GM12891 (cell line): Measurements from ENCODE around the gene HDGFL3.
"Not testable (repeated sequence)": the region's sequence is repeated elsewhere in the genome, so short reads cannot be mapped to it uniquely, and the experiment has no call there.

Source experiments
- DNase-seq: peaks from one replicate; pipeline ENCODE4 v3.0.0; 2011; ENCODE audit warnings: low spot score; ENCODE audit not compliant: insufficient read length
- FAIRE-seq: peaks from 2 replicates; lab custom pipeline; 2011; peaks lifted over from hg19 to GRCh38; lab: Jason Lieb, UNC
- PAX5 ChIP-seq: IDR thresholded peaks from 2 replicates; pipeline ENCODE4 v1.6.1; 2011; ENCODE audit warnings: low read length, moderate library complexity, mild to moderate bottlenecking; ENCODE audit not compliant: insufficient read depth, severe bottlenecking
- POLR2A ChIP-seq: IDR thresholded peaks from 2 replicates; pipeline ENCODE4 v1.6.1; 2011; ENCODE audit warnings: low read depth, low read length, control low read depth
- POLR2AphosphoS5 ChIP-seq: IDR thresholded peaks from 2 replicates; pipeline ENCODE4 v1.6.1; 2011; ENCODE audit warnings: low read depth, low read length, control low read depth
- POU2F2 ChIP-seq: IDR thresholded peaks from 2 replicates; pipeline ENCODE4 v1.6.1; 2011; ENCODE audit warnings: low read depth, mild to moderate bottlenecking, control low read depth, low read length, moderate library complexity
- SPI1 ChIP-seq: IDR thresholded peaks from 2 replicates; pipeline ENCODE4 v1.6.1; 2011; ENCODE audit warnings: low read depth, low read length, control low read depth
- TAF1 ChIP-seq: IDR thresholded peaks from 2 replicates; pipeline ENCODE4 v1.6.1; 2011; ENCODE audit warnings: low read depth, low read length, control low read depth

Gene HDGFL3

DNA sequence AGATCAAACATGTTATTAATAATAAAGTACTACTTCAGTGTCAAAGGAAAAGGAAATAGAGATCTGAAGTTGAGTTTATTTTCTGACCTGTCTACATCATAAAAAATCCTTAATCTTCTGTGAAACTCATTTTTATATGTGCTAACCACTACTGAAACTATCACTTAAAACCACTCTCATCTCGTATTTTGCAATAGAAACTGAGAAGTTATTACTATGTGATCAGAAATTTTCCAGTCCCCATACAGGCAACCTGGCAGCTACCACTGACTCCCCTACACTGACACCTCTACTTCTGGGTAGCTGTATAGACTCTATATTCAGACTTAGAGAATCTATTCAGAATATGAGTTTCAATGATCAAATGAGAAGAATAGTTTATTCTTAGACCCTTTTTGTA, 8.3 kb downstream of the HDGFL3 start:
- TF ChIP-seq POLR2A, result no peak
- TF ChIP-seq TAF1, result no peak
- no peak for TF ChIP-seq SPI1
- TF ChIP-seq PAX5, result no peak
- TF ChIP-seq POLR2AphosphoS5, result no peak
- TF ChIP-seq POU2F2, result no peak
- FAIRE-seq, result peak; percentile 77
- no peak for DNase-seq

DNA sequence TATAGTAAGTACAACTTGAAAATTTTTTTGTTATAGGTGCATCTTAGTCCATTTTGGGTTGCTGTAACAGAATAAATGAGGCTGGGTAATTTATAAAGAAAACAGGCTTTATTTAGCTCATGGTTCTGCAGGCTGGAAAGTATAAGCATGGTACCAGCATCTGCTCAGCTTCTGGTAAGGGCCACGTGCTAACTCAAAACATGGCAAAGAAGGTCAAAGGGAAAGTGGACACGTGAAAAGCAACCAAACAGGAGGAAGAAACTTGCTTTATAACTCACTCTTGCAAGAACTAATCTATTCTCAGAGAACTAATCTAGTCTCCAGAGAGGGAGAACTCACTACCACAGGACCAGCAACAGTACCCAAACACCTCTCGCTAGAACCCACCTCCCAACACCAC, 9.1 kb downstream of the HDGFL3 start:
- FAIRE-seq (peak; percentile 61), DNase-seq (no peak)
- TF ChIP-seq TAF1 (no peak), SPI1 (no peak), POLR2AphosphoS5 (no peak), PAX5 (no peak), POU2F2 (no peak), POLR2A (no peak)

DNA sequence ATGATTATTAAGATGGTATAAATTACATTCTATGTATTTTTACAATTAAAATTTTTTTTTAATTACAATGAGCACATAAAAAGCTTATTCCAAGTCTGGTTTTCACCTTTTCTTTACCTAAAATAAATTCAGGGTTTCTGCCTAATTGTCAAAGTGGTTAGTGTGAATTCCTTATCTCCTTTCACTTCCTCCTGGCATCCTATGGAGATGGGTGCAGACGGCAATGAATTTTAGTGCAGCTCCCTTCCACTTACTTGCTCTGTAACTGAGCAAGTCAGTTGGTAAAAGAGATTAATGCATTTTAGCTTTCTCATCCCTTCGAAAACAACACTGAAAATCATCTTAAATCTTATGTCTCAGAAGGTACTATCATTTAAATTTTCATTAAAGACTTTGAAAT, 13.1 kb downstream of the HDGFL3 start:
- FAIRE-seq (no peak), DNase-seq (no peak)
- TF ChIP-seq SPI1 (peak; percentile 68), PAX5 (no peak)

DNA sequence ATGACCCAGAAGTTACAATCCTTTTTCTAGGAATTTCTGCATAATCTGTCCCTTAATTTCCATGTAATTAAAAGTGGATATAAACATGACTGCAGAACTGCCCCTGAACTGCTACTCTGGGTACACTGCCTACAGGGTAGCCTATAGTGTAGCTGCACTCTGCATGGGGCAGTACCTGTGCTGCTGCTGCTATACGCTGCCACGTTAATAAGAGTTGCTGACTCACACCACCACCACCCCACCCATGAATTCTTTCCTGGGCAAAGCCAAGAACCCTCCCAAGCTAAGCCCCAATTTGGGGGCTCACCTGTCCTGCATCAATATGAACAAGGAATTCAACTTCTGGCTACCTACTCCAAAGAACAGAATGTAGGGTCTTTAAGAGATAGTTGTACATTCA, 13.9 kb downstream of the HDGFL3 start:
- DNase-seq, result no peak
- TF ChIP-seq POLR2A (no peak), TAF1 (no peak), SPI1 (no peak), POLR2AphosphoS5 (no peak), PAX5 (no peak), POU2F2 (no peak)
- no peak for FAIRE-seq

DNA sequence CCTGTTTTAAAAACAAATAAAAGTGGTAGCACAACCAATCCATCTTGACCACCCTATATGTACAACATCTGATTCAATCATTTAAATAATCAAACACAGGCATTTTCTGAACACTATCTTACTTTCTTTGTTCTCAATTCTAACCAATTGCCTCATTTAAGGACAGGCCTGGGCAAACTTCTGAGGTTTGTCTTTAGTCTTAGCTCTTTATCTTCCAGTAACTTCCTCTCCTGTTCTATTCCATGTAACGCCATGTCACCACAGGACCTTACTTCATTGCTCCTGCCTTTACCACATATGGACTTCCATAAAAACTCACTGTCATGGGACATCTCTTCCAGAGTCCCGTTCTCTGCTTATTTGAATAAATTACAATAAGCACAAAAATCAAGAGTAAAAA, 14.9 kb downstream of the HDGFL3 start:
- FAIRE-seq (peak; percentile 59), DNase-seq (no peak)
- TF ChIP-seq PAX5 (no peak), POU2F2 (no peak), TAF1 (no peak), POLR2AphosphoS5 (no peak), POLR2A (no peak), SPI1 (no peak)

DNA sequence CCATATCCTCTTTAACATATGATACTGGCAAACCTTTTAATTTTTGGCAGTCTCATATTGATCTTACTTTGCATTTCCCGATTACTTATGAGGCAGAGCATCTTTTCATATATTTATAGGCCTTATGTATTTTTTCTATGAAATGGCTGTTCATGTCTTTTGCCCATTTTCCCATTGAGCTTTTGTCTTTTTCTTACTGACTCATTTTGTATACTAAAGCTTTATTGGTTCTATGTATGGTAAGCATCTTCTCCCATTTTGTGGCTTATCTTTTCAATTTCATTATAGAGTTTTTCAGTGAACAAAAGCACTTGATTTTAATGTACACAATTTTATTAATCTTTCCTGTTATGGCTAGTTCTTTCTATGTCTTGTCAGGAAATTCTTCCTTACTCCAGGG, 17.2 kb downstream of the HDGFL3 start:
- DNase-seq (no peak), FAIRE-seq (no peak)
- no peak for TF ChIP-seq POLR2AphosphoS5
- no peak for TF ChIP-seq POLR2A
- no peak for TF ChIP-seq POU2F2

DNA sequence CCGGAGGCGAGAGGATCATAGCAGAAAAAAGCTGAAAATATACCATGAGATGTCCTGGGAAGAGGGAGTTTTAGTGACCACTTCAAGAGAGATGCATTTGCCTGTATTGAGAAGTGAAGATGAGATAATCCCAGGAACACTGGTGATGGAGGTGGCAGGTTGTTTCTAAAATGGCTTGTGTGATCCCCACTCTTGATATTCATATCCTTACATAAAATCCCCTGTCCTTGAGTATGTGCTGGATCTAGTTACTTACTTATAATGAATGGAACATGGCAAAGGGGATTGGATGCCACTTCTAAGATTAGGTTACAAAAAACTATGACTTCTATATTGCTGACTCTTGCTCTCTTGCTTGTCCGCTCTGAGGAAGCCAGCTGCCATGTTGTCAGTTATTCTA, 22.1 kb downstream of the HDGFL3 start:
- no peak for TF ChIP-seq TAF1
- TF ChIP-seq POLR2A, result no peak
- no peak for TF ChIP-seq PAX5
- no peak for TF ChIP-seq SPI1
- TF ChIP-seq POU2F2, result no peak
- no peak for TF ChIP-seq POLR2AphosphoS5
- FAIRE-seq, result no peak
- no peak for DNase-seq

DNA sequence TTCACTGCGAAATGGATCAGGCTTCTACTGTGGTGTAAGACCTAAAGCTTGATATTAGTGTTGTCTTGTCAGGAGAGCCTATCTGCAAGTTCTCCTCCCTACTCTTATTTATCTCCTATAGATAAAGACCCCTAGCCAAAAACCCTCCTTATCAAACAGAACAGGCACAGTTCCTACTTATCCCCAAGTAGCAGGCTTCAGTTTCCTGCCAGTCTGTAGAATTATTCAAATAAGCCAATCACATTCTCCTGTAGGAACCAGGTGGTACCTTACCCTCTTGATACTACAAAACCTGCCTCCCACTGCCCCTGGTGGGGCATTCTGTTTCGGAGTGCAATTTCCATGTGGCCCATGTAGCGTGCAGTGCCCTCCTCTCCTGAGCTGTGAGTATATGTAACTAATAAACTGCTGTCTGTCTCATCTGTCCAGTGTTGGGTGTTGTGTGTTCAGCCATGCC, 28.7 kb downstream of the HDGFL3 start:
- no peak for DNase-seq
- FAIRE-seq, result no peak
- TF ChIP-seq POLR2A, result no peak
- no peak for TF ChIP-seq POU2F2
- no peak for TF ChIP-seq PAX5

DNA sequence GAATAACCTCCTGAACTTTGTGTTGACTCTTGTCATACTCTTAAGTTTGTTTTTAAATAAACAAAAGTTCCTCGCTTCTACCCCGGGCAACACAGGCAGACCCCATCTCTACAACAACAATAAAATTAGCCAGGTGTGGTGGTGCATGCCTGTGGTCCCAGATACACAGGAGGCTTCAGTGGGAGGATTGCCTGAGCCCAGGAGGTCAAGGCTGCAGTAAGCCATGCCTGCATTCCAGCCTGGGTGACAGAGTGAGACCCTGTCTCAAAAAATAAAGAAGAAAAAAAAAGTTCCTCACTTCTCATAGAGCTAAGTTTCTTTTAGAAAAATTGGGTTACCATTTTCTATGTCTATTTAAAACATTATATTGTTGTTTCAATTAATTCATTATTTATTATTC, 29.2 kb downstream of the HDGFL3 start:
- no peak for DNase-seq
- TF ChIP-seq SPI1 (no peak), POLR2A (no peak), POLR2AphosphoS5 (no peak), POU2F2 (no peak), TAF1 (no peak), PAX5 (no peak)
- FAIRE-seq, result no peak

DNA sequence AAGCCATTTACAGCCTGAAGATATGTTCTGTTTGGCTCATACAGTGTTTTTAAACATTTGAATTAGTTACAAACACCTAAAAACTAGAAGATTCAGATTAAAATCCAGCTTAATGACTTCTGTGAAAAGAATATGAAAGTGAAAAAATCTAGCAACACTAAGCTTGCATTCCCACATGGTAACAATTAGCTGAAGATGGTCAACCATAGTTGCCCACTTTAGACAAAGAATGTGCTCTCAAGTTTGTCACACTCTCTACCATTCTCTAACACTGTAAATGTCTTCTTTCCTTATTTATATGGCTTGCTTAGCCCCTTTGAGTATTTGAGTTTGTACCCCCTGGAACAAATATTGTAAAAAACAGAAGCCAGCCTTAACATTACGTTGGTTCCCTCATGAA, 32.7 kb downstream of the HDGFL3 start:
- no peak for TF ChIP-seq POU2F2
- TF ChIP-seq PAX5, result no peak
- TF ChIP-seq SPI1, result no peak
- no peak for TF ChIP-seq POLR2AphosphoS5
- no peak for TF ChIP-seq TAF1
- TF ChIP-seq POLR2A, result no peak
- no peak for DNase-seq
- FAIRE-seq, result no peak

DNA sequence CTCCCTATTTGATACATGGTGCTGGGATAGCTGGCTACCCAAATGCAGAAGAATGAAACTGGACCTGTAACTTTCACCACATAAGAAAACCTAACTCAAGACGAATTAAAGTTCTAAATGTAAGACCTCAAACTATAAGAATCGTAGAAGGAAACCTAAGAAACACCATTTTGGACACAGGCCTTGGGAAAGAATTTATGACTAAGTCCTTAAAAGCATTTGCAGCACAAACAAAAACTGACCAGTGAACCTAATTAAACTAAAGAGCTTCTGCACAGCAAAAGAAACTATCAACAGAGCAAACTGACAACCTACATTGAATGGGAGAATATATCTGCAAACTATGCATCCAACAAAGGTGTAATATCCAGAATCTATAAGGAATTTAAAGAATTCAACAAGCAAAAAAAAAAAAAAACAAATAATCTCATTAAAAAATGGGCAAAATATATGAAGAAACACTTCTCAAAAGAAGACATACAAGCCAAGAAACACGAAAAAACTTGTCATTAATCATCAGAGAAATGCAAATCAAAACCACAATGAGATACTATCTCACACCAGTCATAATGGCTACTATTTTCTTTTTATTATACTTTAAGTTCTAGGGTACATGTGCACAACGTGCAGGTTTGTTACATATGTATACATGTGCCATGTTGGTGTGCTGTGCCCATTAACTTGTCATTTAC, 37.0 kb downstream of the HDGFL3 start:
- TF ChIP-seq POLR2A, result no peak
- no peak for TF ChIP-seq TAF1
- no peak for TF ChIP-seq POLR2AphosphoS5
- TF ChIP-seq POU2F2, result no peak
- TF ChIP-seq SPI1, result no peak
- no peak for TF ChIP-seq PAX5

DNA sequence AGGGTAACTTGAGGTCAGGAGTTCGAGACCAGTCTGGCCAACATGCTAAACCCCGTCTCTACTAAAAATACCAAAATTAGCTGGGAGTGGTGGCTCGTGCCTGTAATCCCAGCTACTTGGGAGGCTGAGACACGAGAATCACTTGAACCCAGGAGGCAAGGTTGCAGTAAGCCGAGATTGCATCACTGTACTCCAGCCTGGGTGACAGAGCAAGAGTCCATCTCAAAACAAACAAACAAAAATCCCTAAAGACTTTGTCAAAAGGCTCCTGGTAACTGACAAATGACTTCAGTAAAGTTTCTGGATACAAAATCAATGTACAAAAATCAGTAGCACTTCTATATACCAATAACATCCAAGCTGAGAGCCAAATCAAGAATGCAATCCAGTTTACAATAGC, 38.0 kb downstream of the HDGFL3 start:
- DNase-seq, FAIRE-seq: not testable (repeated sequence)

More for the DNA sequence above, 37.0 kb downstream of the HDGFL3 start:
- DNase-seq, result no peak
- FAIRE-seq, result no peak
